K562 (cell line): ENCODE results near the gene SLAMF9. TPM values are rescaled to one million over a fixed set of nuclear protein-coding genes. Genes with fewer than 3 reads are reported as not detected.
A peak's percentile ranks its signal among the peaks of the same experiment; 100 is the strongest.

Experiments used
- CLOCK ChIP-seq: fragments of 250-450 bp; sonication (Bioruptor Pico); IDR thresholded peaks from 2 replicates; pipeline ENCODE4 v1.4.0; 2020; ENCODE audit warnings: mild to moderate bottlenecking, moderate library complexity, borderline replicate concordance
- CUX1 ChIP-seq: fragments of 200-800 bp; sonication (Bioruptor generic); IDR thresholded peaks from 2 replicates; pipeline ENCODE4 v1.6.1; 2016; ENCODE audit warnings: missing genetic modification characterization, missing compliant biosample characterization
- HDAC2 ChIP-seq: fragments of 450-650 bp; IDR thresholded peaks from 2 replicates; pipeline ENCODE4 v1.6.1; 2016; ENCODE audit warnings: mild to moderate bottlenecking
- JUND ChIP-seq, 2 experiments: IDR thresholded peaks; 2 replicates in 1 of 2; 3 replicates in 1 of 2; pipeline ENCODE4 v1.6.1; 2011; ENCODE audit warnings: borderline replicate concordance in 2 of 2, low read depth in 2 of 2, low read length in 2 of 2, improper control_type of control experiment in 1 of 2, missing biosample characterization in 1 of 2, missing genetic modification characterization in 1 of 2, missing genetic modification reagents in 1 of 2
- MTA1 ChIP-seq: fragments of 450-650 bp; IDR thresholded peaks from 2 replicates; pipeline ENCODE4 v1.6.1; 2017; ENCODE audit warnings: borderline replicate concordance
- RERE ChIP-seq: sonication (generic); formaldehyde crosslinking; IDR thresholded peaks from 2 replicates; pipeline ENCODE4 v1.8.0; 2023; ENCODE audit warnings: missing genetic modification reagents, mild to moderate bottlenecking, borderline replicate concordance
- SMARCA4 ChIP-seq: fragments of 450-650 bp; IDR thresholded peaks from 2 replicates; pipeline ENCODE4 v1.6.1; 2016
- SOX6 ChIP-seq: fragments of 450-650 bp; IDR thresholded peaks from 2 replicates; pipeline ENCODE4 v1.6.1; 2014; ENCODE audit warnings: mild to moderate bottlenecking
- ZEB2 ChIP-seq: fragments of 450-650 bp; IDR thresholded peaks from 2 replicates; pipeline ENCODE4 v1.6.1; 2016
- ZNF174 ChIP-seq: fragments of 250-450 bp; sonication (Bioruptor Pico); IDR thresholded peaks from 2 replicates; pipeline ENCODE4 v1.4.0; 2020; ENCODE audit warnings: mild to moderate bottlenecking
- polyA plus RNA-seq, 8 experiments: library from polyadenylated mRNA; depleted of rRNA in 4 of 8; stranded (reverse) in 5 of 8; unstranded in 3 of 8; fragments of >200 nt; fragmentation: Nextera tagmentation in 2 of 8; fragmentation: Illumina TruSeq in 1 of 8; extraction: Ambion mirVana in 2 of 8; extraction: Trizol in 1 of 8; gene quantifications; 2 replicates each; pipeline versions ENCODE4 v1.2.1 to v1.2.3, GENCODE V29; 2011 to 2014; ENCODE audit warnings: inconsistent platforms in 1 of 8, missing spikeins in 1 of 8
- total RNA-seq, 7 experiments: library from RNA; depleted of rRNA in 6 of 7; stranded (reverse); fragments of >200 nt in 6 of 7; fragmentation: Illumina TruSeq in 2 of 7; extraction: Trizol in 2 of 7; gene quantifications; 2 replicates each; pipeline versions ENCODE4 v1.2.1 to v1.2.3, GENCODE V29; 2011 to 2021; ENCODE audit warnings: low replicate concordance in 1 of 7
- TF ChIP-seq, protein P1 (sequence below): fragments of 250-450 bp; sonication (Bioruptor Pico); IDR thresholded peaks from 2 replicates; pipeline ENCODE4 v1.8.0; 2021; ENCODE audit warnings: borderline replicate concordance, mild to moderate bottlenecking, moderate library complexity; ENCODE audit not compliant: poor library complexity, severe bottlenecking

The SLAMF9 gene
- total and polyA plus RNA-seq, 9 of the 15 experiments (the other 6 are each of a cell fraction or from before 2014, with no cell fraction given) = 0.13 to 0.21 TPM; not detected in 7

GRCh38 chr1:159921251-159921650, 32.8 kb downstream of the SLAMF9 start (continued):
- TF ChIP-seq MTA1 (no peak), ZEB2 (peak; percentile 40; the same call in 1 of the 2 replicates), SOX6 (0 out of 2 replicates have a peak, but pooled peaks have one; percentile 22), JUND (IDR thresholded peaks at IDR 0.05; ENCODE audit: borderline replicate concordance, low read depth, low read length) (peak; percentile 39; the same call in 1 of the 2 replicates), JUND (tag; IDR thresholded peaks at IDR 0.05; ENCODE audit: borderline replicate concordance, low read depth, low read length) (peak; percentile 25; the same call in 1 of the 3 replicates), HDAC2 (no peak), ZNF174 (CRISPR knock-in tag) (no peak), RERE (CRISPR knock-in tag) (no peak), CLOCK (CRISPR knock-in tag) (no peak), CUX1 (CRISPR knock-in tag) (0 out of 2 replicates have a peak, but pooled peaks have one; percentile 44), SMARCA4 (peak; percentile 45; the same call in 1 of the 2 replicates)
- TF ChIP-seq, protein P1, sequence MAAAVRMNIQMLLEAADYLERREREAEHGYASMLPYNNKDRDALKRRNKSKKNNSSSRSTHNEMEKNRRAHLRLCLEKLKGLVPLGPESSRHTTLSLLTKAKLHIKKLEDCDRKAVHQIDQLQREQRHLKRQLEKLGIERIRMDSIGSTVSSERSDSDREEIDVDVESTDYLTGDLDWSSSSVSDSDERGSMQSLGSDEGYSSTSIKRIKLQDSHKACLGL (CRISPR knock-in tag) = no peak
